Erythroblast (primary cell): ENCODE data around the gene AGO1.

Experiments used
- DNase-seq, 2 experiments: peaks; one replicate each; lab custom pipeline; 2025; lab: John Stamatoyannopoulos, UW
- GATA1 ChIP-seq: IDR thresholded peaks from 2 replicates; pipeline ENCODE4 v1.6.1; 2011; ENCODE audit warnings: low read depth, mild to moderate bottlenecking, control low read depth, low read length, moderate library complexity
- POLR2A ChIP-seq: IDR thresholded peaks from 2 replicates; pipeline ENCODE4 v1.6.1; 2011; ENCODE audit warnings: mild to moderate bottlenecking, low read length

Gene AGO1

DNA sequence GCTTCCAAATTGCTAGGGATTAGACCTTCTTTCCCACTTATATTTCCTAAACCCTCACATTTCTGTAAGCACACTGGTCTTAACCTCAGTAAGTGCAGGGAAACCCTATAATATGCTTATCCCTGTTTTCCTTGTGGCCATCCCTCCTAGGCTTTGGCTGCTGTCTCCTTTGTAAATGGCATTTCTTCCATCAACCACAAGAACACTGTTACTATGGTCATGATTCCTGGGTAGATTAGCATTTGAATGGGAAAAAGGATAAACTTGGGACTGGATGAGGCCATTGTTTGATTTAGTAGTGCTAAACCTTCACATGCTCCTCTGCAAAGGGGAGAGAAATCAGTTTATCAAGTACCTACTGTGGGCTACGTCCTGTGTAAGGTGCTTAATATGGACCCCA is 31.7 kb downstream of the AGO1 start:
- TF ChIP-seq GATA1, result no peak
- no peak for TF ChIP-seq POLR2A
- DNase-seq, result no peak

DNA sequence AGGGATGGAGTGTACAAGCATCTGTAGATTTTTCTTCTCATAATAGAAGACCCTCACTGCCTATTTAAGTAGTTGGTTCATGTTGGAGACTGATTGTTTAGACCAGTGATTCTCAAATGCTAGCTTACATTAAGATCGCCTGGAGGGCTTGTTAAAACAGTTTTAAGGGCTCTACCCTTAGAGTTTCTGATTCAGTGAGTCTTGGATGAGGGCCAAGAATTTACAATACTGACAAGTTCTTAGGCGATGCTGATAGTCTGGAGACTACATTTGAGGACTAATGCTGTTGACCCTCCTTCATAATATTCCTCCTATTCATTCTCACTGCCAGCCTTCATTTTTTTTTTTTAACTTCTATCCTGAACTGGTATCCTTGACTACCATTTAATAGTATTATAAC is 32.7 kb downstream of the AGO1 start:
- TF ChIP-seq POLR2A (no peak), GATA1 (no peak)
- DNase-seq, result no peak

DNA sequence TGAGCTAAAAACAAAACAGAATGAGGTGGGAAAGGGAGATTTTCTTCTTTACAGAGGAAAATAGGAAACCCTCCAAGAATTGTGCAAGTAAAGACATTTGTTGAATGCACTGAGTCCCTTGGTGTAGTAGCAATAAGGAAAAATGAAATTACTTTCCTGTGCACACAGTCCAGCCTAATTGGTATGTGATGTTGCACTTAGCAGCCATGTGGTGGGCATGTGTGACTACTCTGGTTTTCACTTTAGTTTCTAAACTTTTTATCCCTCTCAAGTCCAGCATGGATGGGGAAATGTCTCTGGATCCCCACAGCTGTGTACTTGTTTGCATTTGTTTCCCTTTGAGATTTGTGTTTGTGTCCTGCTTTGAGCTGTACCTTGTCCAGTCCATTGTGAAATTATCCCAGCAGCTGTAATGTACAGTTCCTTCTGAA is 40.8 kb downstream of the AGO1 start:
- TF ChIP-seq POLR2A, result no peak
- TF ChIP-seq GATA1, result no peak

GRCh38 chr1:35924838-35925237 is 41.8 kb downstream of the AGO1 start:
- TF ChIP-seq POLR2A (no peak), GATA1 (no peak)
- no peak for DNase-seq

More for the DNA sequence above, 40.8 kb downstream of the AGO1 start:
- DNase-seq, result no peak

GRCh38 chr1:35925741-35926140 is 42.7 kb downstream of the AGO1 start:
- TF ChIP-seq GATA1 (no peak), POLR2A (no peak)
- no peak for DNase-seq

DNA sequence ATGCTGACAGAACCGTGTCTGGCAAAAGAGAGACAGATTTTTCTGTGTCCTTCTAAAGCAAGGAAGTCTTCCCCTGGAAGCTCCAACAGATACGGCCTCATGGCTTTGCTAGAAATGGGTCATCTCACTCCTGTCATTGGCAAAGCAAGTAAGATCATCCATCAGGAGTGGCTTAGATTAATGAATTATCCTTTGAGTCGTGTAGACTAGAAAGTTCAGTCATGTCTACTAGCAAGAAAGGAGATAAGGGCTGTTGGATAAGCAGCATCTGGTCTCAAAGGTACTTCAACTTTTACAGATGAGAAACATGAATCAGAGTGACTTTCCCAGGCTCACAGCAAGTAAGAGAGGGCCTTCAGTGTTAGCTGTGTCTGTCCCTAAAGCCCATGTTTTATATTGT is 44.5 kb downstream of the AGO1 start:
- no peak for TF ChIP-seq GATA1
- TF ChIP-seq POLR2A, result no peak
- no peak for DNase-seq

- DNase-seq, result peak; percentile 84 to 85
- TF ChIP-seq GATA1, result no peak
- no peak for TF ChIP-seq POLR2A
Observed at GRCh38 chr1:35929730-35930592, 47.0 kb downstream of the AGO1 start.

GRCh38 chr1:35930593-35931445 is 47.8 kb downstream of the AGO1 start, which contains the start of gene AGO3:
Gene AGO3, plus strand, starts transcription at chr1:35931105. Its CDS starts 322 bp downstream, at chr1:35931427.
- TF ChIP-seq GATA1 (no peak), POLR2A (peak; percentile 87)

GRCh38 chr1:35931446-35932157 is 48.6 kb downstream of the AGO1 start:
- TF ChIP-seq POLR2A (no peak), GATA1 (no peak)
- DNase-seq, result peak; percentile 57 to 73

More at GRCh38 chr1:35930593-35931445, 47.8 kb downstream of the AGO1 start, which contains the start of gene AGO3:
- peak; percentile 83 to 87 for DNase-seq

GRCh38 chr1:35932158-35932636 is 49.2 kb downstream of the AGO1 start:
- no peak for DNase-seq
- TF ChIP-seq POLR2A, result no peak
- no peak for TF ChIP-seq GATA1

- TF ChIP-seq GATA1 (no peak), POLR2A (no peak)
- no peak for DNase-seq
Observed at GRCh38 chr1:35932941-35933340, 49.9 kb downstream of the AGO1 start.

DNA sequence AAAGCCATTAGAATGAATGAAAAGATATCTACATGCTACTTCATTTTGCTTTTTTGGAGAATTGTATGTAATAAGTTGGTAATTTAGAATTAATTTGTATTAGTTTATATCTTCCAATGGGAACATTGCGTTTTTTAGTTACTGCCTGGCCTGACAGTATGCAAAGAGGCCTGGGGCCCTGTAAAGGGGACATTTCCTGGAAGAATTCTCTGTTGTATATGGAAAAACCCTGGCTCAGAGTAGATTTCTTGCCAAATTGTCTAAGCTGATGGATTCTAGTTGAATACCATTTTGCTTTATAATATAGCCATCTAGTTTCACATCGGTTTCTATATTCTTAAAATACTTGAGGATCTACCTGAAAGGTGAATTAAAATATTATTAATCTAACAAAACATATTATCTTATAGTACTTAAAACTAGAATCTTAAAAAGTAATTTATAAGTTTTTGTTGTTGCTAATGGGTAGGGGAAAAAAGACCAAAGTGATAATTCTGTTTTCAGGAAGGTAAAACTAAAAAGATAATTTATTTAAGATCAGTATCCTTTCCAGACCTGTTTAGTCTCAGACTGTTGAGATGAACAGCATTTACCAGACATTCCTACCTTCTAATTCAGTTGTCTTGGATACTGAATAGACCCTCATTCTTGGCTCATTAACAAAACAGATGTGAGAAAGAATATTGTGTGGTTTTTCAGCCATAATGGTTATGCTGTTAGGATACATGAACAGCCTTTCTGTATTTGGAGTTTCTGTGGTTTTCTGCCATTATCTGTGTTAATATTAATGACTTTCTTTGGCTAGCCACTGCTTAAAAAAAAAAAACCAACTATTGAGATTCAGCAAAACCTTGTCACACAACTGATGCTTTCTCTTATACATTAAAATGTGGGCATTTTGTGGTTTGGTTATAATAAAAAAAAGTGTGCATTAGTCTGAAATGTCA is 52.7 kb downstream of the AGO1 start:
- TF ChIP-seq GATA1 (no peak), POLR2A (no peak)
- no peak for DNase-seq

DNA sequence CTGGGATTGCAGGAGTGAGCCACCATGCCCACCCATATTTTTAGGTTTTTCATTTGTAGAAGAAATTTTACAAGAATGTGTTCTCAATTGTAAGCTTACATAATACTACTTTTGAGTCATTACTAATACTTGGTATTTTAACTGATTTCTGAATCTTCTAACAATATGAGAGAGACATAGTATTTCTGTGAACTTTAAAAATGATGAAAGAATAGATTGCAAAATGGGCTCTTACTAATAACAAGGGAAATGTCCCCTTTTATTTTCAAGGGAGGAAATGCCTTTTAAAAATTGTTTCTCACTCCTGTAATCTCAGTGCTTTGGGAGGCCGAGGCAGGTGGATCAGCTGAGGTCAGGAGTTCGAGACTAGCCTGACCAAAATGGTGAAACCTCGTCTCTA is 53.8 kb downstream of the AGO1 start:
- no peak for DNase-seq
- no peak for TF ChIP-seq POLR2A
- no peak for TF ChIP-seq GATA1
